ENCODE results near the gene EDEM1. TPM values are rescaled to one million over a fixed set of nuclear protein-coding genes. Genes with fewer than 3 reads are reported as not detected.

The EDEM1 gene
- total and polyA plus RNA-seq, 3 donors from 2014 or later: 28.6 to 33.5 (median 30.3) TPM

DNA sequence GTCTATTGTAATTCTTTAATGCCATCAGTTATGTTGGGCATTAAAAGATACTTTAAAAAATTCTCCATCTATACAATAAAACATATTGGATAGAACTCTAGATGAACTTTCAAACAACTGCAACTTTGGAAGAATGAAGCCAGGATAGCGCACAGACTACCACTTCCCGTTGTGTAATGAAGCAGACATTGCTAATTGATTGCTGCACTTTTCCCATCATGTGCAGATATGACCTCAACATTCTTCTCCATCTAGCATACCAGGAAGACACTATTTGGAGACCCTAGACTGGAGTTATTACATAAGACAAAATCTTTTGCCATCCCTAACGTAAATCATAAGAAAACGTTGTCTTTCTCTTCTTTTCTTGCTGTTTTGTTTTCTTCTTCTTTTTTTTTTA lies 75.0 kb downstream of the EDEM1 start:
- Histone ChIP-seq H3K36me3 (ENCODE audit: low read depth, missing control alignments) (no peaks in the 10 kb centered on the region), H3K27ac (no peak overlapping the region), H3K4me1 (no peaks in the 10 kb centered on the region), H3K9me3 (no peaks in the 10 kb centered on the region), H3K27me3 (no peaks in the 10 kb centered on the region), H3K4me3 (no peak overlapping the region)
- intact Hi-C loops (cut with DNase I; ENCODE audit: low total_unique reads): no loop called here
- no peak for TF ChIP-seq POLR2A (IDR thresholded peaks at IDR 0.05)
- DNase-seq: no peak
- 84 to 88% methylated on average over 4 of the region's 4 CpGs for WGBS, 2 donors

DNA sequence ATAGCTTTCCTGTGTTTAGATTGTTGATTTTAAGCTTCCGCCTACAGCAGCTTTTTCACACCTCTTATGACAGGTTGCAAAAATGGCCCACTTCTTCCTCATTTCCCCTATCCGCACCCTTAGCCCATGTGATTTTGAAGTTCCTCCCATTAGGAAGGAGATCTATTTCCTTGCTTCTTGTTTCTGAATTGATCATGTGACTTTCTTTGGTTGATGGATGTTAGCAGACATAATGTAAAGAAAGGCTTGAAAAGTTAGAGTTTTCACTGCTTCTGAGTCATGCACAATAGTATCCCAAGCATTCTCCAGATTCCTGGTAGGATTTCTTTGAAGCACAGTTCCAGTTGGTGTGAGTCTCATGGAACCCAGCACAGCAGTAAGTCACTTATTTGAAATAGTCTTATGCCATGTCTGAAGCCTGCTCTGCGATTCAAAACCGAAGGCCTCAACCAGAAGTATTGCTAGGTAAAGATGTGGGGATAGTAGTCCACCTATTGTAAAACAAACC lies 76.6 kb downstream of the EDEM1 start:
- intact Hi-C loops (cut with DNase I; ENCODE audit: low total_unique reads): no loop called here
- Histone ChIP-seq H3K36me3 (ENCODE audit: low read depth, missing control alignments) (no peaks in the 10 kb centered on the region), H3K27me3 (no peaks in the 10 kb centered on the region), H3K4me1 (no peaks in the 10 kb centered on the region), H3K4me3 (no peak overlapping the region), H3K27ac (no peak overlapping the region), H3K9me3 (no peaks in the 10 kb centered on the region)
- TF ChIP-seq CTCF (IDR thresholded peaks at IDR 0.05): no peak
- DNase-seq: no peak
- 94 to 95% methylated on average over 4 of the region's 4 CpGs for WGBS, 2 donors

DNA sequence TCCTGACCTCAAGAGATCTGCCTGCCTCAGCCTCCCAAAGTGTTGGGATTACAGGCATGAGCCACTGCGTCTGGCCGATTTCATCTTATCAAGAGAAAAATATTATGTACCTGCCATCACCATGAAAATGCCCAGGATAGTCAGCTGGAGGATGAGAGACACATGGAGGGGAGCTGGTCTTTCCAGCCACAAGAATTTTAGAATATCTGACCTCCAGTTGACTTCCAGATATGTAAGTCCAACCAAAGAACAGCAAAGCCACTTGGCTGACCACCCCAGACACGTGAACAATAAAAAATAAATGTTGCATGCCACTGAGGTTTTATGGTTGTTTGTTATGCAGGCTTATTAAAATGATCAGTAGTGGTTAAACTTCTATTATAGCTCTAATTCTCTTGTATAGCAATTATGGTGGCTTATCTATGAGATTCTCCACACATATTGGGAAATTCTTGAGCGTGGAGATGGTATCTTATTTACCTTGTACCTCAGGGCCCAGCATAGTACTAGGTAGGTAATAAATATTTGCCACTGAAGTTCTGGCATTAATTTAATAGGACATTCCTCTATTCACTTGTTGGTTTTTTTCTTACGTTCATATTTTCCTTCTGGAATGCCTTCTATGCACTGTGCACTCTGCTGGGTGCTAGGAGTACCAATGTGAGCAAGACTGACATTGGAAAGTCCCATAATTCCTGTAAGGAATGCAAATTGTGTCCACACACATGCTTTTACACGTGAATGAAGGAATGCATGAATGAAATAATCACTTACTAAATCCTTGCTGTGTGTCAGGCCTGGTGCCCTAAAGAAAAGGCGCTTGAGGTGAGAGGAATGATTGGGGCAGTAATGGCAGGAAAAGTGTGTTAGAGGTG lies 77.6 kb downstream of the EDEM1 start:
- intact Hi-C loops (cut with DNase I; ENCODE audit: low total_unique reads): no loop called here
- 74 to 75% methylated on average over 7 of the region's 7 CpGs for WGBS, 2 donors
- DNase-seq: no peak

GRCh38 chr3:5267252-5267651 lies 79.7 kb downstream of the EDEM1 start:
- H3K27me3 ChIP-seq: no peaks in the 10 kb centered on the region
- no peaks in the 10 kb centered on the region for H3K36me3 ChIP-seq (ENCODE audit: low read depth, missing control alignments)
- no peak overlapping the region for H3K27ac ChIP-seq
- H3K9me3 ChIP-seq: no peaks in the 10 kb centered on the region
- WGBS, 2 donors: 79 to 84% methylated on average over 2 of the region's 2 CpGs
- no peaks in the 10 kb centered on the region for H3K4me1 ChIP-seq
- intact Hi-C loops (cut with DNase I; ENCODE audit: low total_unique reads): no loop called here
- no peak overlapping the region for H3K4me3 ChIP-seq
- DNase-seq: no peak
- no peak for TF ChIP-seq POLR2A (IDR thresholded peaks at IDR 0.05)
- TF ChIP-seq CTCF (IDR thresholded peaks at IDR 0.05): no peak

More for the DNA sequence above, 77.6 kb downstream of the EDEM1 start:
- H3K27me3 ChIP-seq: no peaks in the 10 kb centered on the region
- no peaks in the 10 kb centered on the region for H3K9me3 ChIP-seq
- TF ChIP-seq CTCF (IDR thresholded peaks at IDR 0.05): no peak
- TF ChIP-seq POLR2A (IDR thresholded peaks at IDR 0.05): no peak
- H3K4me3 ChIP-seq: no peak overlapping the region
- no peaks in the 10 kb centered on the region for H3K4me1 ChIP-seq
- H3K27ac ChIP-seq: no peak overlapping the region
- H3K36me3 ChIP-seq (ENCODE audit: low read depth, missing control alignments): no peaks in the 10 kb centered on the region

DNA sequence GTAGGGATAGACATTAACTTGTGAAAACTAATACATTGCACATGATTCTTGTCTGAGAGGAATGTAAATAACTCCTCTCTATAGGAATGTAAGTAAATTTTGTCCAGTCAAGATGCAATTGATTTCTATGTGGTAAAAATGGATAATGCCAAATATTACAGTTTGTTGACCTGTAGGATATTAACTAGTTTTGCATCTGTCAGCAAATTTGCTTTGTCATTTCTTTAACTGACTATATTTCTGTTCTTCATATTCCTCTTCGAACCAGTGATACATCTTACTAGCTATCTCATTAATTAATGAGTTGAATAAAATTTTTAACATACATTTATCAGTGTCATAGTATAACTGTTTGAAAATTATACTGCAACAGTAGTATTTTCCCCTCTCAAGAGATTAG lies 80.4 kb downstream of the EDEM1 start:
- no peak for DNase-seq
- Histone ChIP-seq H3K4me1 (no peaks in the 10 kb centered on the region), H3K4me3 (no peak overlapping the region), H3K9me3 (no peaks in the 10 kb centered on the region), H3K27me3 (no peaks in the 10 kb centered on the region), H3K27ac (no peak overlapping the region), H3K36me3 (ENCODE audit: low read depth, missing control alignments) (no peaks in the 10 kb centered on the region)
- TF ChIP-seq CTCF (IDR thresholded peaks at IDR 0.05) (no peak), POLR2A (IDR thresholded peaks at IDR 0.05) (no peak)
- 83 to 95% methylated on average over 1 of the region's 1 CpG for WGBS, 2 donors
- intact Hi-C loops (cut with DNase I; ENCODE audit: low total_unique reads): no loop called here

Small RNA genes within 50 kb of the gene (microRNA-seq; reads per million reads assigned to microRNA genes)
- gene MIR4790 (ENCODE audit: borderline number of aligned reads in 2 of 2, borderline replicate concordance in 1 of 2): 0 reads per million in 2 donors

Small RNA genes within 50 kb of the gene (small RNA-seq; reads per million reads assigned to genes)
- 0 reads per million in 2 donors for gene MIR4790
- gene RN7SL553P: 0 reads per million in 2 donors

Other genes with a start within 250 kb of the EDEM1 start
- gene BHLHE40, start 208.3 kb upstream of the EDEM1 start, total RNA-seq: 10 to 100 TPM; 28.7 to 40.6 TPM
- 26.2 TPM for gene BHLHE40, start 208.3 kb upstream of the EDEM1 start, polyA plus RNA-seq (ENCODE audit: insufficient read depth, low read depth, low replicate concordance)
- gene ARL8B, start 65.4 kb upstream of the EDEM1 start, total RNA-seq: 10 to 100 TPM; 50.1 to 54.5 TPM
- gene ARL8B, start 65.4 kb upstream of the EDEM1 start, polyA plus RNA-seq (ENCODE audit: insufficient read depth, low read depth, low replicate concordance): 60.4 TPM

Data from testis (tissue), 3 donors.